Globus pallidus (tissue), 1 donor: ENCODE measurements around the gene LGALS7.
A peak's percentile ranks its signal among the peaks of the same experiment; 100 is the strongest.
"Not testable (repeated sequence)": the region's sequence is repeated elsewhere in the genome, so short reads cannot be mapped to it uniquely, and the experiment has no call there.

Experiments used
- DNase-seq: peaks from one replicate; pipeline ENCODE4 v3.0.0-alpha.2; 2015; ENCODE audit warnings: low spot score

LGALS7 gene

DNA sequence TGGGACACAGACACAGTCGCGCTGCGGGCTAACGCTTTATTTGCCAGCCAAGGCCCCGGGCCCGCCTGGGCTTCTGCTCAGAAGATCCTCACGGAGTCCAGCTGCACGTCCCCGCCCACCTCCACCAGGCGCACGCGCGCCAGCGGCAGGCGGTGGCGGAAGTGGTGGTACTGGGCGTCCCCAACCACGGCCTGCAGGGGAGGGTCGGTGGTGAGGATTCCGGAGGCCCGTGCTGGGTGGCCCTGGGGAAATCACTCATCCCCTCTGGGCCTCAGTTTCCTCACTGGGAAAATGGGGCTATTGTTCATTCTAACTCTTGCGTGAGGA lies 2.4 kb downstream of the LGALS7 start:
- not testable (repeated sequence) for DNase-seq

DNA sequence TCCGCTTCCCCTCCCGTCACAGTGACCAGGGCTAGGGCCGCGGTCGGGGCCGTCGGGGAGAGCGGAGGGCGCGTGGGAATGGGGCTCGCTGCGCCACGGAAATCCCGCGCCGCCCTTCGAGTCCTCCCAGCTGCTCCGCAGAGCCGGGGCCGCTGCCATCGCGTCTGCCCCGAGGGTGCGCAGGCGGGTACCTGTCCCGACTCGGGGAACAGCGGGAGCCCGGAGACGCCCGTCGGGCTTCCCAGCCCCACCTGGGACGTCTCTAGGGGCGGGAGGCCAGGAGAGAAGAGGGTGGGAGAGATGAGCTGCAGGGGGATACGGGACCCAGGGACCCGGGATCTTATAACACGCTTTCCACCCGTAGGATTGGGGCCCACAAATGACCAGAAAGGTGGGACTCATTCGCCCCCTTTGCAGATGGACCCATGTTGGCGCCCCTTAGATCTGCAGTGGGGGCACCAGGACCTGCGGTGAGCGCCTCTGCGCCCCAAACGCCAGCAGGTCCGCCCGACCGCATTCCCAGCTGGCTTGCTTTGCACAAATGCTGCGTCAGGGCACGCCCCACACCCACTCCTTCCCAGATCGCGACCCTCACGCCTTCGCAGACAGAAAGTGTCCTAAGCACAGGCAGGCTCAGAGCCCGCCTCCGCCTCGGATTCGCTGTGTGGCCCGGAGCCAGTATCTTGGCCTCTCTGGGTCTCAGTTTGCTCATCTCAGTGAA lies 2.9 kb downstream of the LGALS7 start:
- not testable (repeated sequence) for DNase-seq

DNA sequence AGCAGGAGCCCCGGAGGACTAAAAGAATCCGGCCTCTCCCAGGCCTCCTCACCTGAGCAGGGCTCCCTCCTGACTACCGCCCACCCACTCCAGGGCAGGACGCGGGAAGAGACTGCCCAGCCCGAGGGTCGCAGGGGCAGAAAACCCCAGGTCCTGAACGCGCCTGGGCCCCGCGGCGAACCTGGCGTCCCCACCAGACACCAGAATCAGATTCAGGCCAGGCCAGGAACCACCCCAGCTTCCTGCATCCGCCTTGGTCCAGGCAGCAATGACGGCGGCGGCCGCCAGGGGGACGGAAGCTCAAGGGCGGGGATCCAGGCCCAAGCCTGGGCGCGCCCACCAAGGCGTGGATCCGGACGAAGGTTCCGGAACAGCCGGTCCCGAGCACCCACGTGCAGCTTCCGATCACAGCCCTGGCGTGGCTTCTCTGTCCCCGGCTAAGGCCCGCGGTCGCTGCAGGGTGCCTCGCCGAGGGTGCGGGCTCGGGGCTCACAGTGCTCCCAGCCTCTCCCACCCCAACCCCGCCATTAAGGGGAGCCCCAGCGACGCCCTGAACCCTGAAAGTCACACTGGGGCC lies 3.6 kb downstream of the LGALS7 start:
- peak; percentile 45 for DNase-seq

DNA sequence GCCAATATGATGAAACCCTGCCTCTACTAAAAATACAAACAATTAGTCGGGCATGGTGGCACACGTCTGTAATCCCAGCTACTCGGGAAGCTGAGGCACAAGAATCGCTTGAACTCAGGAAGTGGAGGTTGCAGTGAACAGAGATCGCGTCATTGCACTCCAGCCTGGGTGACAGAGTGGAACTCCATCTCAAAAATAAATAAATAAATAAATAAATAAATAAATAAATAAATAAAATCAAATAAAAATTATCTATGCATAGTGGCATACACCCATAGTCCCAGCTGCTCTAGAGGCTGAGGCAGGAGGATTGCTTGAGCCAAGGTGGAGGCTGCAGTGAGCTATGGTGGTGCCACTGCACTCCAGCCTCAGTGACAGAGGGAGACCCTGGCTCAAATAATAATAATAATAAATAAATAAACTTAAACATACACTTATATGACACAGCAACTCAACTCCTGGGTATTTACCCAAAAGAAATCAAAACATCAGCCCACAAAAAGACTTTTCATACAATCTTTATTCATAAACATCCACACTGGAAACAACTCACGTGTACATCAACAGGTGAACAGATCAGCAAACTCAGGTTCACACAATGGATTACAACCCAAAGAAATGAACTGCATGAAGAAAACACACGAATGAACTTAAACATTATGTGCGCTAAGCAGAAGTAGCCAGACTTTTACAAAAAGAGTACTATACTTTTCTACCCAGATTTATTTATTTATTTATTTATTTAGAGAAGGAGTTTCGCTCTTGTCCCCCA lies 6.9 kb downstream of the LGALS7 start:
- no peak for DNase-seq

DNA sequence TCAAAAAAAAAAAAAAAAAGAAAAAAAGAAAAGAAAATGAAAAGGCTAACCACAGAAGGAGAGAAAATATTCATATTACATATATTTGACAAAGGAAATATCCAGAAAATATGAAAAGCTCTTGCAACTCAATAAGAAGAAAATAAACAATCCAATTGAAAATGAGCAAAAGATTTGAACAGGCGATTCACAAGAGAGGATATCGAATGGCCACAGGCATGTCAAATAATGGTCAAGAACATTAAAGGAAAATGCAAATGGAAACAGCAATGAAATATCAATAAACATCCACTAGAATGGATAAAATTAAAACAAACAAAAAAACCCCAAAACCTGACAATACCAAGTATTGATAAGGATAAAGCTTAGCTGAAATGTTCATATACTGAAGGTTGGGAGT lies 8.1 kb downstream of the LGALS7 start:
- no peak for DNase-seq

DNA sequence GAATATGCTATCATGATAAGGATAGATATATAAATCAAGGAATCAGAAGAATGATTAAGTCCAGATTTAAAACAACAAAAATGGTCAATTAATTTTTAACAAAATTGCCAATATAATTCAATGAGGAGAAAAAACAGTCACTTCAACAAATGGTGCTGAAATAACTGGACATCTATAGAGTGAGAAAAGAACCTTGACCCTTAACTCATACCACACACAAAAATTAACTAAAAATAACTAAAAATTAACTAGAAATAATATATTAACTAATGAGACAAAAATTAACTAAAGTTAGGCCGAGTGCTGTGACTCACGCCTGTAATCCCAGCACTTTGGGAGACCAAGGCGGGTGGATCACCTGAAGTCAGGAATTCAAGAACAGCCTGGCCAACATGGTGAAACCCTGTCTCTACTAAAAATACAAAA lies 9.5 kb downstream of the LGALS7 start:
- no peak for DNase-seq

DNA sequence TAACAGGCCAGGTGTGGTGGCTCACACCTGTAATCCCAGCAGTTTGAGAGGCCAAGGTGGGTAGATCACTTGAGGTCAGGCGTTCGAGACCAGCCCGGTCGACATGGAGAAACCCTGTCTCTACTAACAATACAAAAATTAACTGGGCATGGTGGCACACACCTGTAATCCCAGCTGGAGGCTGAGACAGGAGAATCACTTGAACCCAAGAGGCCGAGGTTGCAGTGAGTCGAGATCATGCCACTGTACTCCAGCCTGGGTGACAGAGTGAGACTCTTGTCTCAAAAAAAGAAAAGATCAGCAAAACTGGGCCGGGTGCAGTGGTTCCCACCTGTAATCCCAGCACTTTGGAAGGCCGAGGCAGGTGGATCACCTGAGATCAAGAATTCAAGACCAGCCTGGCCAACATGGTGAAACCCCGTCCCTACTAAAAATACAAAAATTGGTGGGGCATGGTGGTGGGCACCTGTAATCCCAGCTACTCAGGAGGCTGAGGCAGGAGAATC lies 11.4 kb downstream of the LGALS7 start:
- not testable (repeated sequence) for DNase-seq

DNA sequence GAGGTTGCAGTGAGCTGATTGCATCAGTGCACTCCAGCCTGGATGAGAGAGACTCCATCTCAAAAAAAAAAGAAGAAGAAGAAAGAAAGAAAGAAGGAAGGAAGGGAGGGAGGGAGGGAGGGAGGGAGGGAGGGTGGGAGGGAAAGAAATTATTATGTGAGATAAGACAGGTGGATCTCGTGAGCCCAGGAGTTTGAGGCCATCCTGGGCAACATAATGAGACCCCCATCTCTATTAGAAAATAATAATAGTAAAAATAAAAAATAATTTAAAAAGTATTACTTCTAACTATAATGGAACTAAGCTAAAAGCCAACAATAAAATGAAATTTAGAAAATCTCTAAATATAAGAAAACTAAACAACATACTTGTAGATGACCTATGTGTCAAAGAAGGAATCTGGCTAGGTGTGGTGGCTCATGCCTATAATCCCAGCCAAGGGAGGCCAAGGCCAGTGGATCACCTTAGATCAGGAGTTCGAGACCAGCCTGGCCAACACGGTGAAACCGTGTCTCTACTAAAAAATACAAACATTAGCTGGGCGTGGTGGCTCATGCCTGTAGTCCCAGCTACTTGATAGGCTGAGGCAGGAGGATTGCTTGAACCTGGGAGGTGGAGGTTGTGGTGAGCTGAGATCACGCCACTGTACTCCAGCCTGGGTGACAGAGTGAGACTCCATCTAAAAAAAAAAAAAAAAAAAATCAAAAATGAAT lies 12.4 kb downstream of the LGALS7 start:
- not testable (repeated sequence) for DNase-seq

DNA sequence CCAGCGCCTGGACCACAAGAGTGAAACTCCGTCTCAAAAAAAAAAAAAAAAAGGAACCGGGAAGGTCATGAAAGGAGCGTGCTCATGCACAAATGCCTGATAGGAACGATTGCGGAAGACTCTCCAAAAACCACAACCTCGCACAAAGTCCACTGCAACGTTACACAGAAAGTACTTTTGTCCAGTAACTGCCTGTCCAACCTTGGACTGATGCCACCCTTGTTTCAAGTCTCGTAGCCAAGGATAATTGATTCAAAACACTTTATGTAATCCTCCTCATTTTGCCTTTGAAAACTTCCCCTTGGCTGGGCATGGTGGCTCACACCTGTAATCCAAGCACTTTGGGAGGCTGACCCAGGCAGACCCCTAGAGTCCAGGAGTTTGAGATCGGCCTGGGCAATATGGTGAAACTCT lies 13.7 kb downstream of the LGALS7 start:
- no peak for DNase-seq

DNA sequence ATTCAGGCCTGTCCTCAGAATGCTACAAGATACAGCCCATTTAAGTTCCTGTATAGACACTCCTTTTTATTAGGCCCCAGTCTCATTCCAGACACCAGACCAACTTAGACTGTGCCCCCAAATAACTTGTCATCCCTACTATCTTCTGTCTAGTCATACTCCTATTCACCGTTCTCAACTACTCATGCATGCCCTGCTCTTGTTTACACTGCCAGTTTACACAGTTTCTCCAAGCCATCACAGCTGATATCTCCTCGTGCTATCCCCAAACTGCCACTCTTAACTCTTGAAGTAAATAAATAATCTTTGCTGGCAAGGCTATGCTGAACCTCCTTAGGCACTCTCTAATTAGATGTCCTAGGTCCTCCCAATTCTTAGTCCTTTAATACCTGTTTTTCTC lies 19.1 kb downstream of the LGALS7 start:
- not testable (repeated sequence) for DNase-seq

DNA sequence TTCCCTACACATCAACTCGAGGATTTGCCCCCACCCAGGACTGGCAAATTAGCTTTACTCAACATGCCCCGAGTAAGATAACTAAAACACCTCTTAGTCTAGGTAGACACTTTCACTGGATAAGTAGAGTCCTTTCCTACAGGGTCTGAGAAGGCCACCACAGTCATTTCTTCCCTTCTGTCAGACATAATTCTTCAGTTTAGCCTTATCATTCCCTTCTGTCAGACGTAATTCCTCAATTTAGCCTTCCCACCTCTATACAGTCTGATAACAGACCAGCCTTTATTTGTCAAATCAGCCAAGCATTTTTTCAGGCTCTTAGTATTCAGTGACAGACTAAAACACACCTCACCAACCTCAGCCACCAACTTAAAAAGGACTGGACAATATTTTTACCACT lies 19.5 kb downstream of the LGALS7 start:
- not testable (repeated sequence) for DNase-seq

DNA sequence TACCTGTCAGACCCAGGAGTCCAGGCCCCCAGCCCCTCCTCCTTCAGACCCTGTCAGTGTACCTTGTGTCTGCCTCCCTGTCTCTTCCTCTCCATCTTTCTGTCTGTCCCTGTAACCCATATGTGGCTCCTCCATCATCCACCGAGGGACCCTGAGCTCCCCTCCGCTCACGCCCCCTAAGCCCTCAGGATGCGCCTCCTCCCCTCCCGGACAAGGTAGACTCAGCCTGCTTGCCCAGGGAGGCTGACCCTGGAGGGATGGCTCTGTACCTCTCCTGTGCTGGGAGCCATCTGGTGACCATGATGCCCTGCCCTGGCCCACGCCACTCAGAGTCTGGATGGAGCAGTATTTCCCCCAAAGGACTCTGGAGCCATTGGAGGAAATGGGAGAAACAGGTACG lies 28.0 kb downstream of the LGALS7 start:
- DNase-seq, result no peak

DNA sequence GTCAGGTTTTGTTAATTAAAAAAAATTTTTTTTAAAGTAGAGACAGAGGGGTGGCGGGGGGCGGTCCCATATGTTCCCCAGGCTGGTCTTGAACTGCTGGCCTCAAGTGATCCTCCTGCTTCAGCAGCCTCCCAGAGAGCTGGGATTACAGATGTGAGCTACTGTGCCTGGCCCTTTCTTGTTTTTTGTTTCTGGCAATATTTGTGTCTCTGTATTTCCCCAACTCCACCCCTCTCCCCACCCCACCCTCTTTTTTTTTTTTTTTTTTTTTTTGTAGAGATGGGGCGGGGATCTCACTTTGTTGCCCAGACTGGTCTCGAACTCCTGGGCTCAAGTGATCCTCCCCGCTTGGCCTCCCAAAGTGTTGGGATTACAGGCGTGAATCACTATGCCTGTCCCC lies 28.4 kb downstream of the LGALS7 start:
- no peak for DNase-seq

DNA sequence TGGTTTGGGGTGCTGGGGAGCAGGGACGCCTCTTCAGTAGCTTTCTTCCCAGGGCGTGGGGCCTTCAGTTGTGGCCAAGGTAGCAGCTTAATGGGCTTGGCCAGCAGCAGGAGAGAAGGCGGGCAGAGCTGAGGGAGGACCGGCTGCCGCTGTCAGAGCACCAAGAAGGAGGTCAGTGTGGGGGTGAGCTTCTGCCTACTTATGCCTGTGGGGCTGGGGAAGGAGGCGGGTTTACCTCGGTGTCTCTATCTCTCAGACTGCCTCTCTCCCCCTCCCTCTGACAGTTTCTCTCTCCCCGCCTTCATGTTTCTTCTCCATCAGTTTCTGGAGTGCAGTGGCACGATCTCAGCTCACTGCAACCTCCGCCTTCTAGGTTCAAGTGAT lies 29.0 kb downstream of the LGALS7 start, which contains the start of gene CAPN12:
Gene CAPN12, minus strand, starts transcription at position 177 of the 384 bp plus-strand sequence. CDS start 309 bp downstream, outside the sequence.
- no peak for DNase-seq

DNA sequence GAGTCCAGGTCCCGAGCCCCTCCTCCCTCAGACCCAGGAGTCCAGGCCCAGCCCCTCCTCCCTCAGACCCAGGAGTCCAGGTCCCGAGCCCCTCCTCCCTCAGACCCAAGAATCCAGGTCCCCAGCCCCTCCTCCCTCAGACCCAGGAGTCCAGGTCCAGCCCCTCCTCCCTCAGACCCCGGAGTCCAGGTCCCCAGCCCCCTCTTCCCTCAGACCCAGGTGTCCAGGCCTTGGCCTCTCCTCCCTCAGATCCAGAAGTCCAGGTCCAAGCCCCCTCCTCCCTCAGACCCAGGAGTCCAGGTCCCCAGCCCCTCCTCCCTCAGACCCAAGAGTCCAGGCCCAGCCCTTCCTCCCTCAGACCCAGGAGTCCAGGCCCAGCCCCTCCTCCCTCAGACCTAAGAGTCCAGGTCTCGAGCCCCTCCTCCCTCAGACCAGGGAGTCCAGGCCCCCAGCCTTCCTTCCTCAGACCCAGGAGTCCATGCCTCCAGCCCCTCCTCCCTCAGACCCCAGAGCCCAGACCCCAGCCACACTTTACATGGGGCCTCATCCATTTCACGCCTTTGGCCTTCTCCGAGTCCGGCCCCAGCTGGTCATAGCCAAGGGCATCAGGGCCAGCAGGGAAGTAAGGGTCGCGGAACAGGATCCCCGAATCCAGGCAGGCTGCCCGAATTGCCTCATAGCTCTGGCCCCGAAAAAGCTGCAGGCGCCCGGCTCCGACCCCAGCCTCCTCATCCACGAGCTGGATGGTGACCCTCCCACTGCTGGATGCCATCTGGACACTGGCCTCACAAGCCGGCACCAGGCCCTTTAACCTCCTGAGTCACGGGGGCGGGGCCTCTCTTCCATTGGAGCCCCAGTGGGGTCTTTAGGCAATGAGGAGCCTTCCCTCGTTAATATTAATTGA lies 29.7 kb downstream of the LGALS7 start:
- DNase-seq, result no peak

DNA sequence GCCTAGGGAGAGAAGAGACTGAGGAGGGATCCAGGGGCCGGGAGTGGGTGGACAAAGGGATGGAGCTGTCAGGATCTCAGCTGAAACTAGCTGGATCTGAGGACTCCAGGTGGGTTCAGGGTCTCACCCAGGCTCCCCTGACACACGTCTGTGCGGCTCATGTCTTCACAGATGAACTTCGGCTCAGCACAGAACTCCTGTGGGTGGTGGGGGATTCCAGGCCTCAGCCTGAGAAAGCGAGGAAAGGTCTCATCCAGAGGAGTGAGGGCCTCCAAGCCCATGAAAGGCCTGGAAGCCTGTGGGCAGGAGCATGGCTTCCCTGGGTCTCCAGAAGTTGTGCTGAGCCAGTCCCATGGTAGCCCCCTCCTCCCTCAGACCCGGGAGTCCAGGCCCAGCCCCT lies 30.4 kb downstream of the LGALS7 start:
- no peak for DNase-seq

DNA sequence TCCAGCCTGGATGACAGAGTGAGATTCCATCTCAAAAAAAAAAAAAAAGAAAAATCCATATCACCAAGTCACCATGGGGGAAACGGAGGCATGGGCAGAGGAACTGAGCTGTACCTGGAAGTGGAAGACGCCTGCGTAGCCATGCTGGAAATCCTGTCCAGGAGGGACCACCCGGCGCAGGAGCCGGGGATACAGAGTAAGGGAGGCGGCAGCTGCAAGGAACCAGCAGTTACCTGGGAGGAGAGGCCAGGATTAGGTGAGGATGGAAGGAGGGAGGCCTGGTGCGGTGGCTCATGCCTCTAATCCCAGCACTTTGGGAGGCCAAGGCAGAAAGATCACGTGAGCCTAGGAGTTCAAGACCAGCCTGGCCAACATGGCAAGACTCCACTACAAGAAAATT lies 31.0 kb downstream of the LGALS7 start:
- no peak for DNase-seq

DNA sequence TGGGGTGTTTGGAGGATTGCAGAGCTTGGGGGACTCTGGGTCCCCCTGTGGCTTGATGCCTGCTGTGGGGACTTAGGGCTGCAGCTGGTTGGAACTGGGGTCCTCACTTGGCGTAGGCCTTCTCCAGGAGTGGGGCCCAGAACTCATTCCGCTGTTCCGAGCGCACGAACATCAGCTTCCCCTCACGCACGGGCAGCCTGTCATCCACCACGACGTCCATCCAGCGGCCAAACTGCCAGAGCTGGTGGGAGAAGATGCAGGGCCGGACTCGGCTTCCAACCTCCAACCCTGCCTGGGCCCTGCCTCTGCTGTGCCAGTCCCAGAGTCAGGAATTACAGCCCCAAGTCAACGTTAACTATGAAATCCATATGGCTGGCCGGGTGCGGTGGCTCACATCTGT lies 31.6 kb downstream of the LGALS7 start:
- DNase-seq, result no peak

DNA sequence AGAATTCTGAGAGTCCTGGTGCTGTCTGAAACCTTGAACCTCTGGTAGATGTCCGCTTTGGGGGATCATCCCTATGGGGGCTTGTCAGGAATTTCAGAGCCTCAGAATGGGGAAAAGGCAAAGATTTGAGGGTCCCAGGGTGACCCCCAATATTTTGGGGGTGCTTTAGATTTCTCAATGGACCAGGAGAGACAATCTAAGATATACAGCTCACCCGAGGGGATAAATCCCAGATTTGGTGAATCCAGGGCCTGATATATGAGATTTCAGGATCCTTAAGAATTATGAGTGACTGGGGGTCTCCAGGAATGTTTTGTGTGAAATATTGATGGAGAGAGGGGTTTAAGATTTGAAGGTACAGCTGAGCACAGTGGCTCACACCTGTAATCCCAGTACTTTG lies 32.4 kb downstream of the LGALS7 start:
- DNase-seq, result no peak

DNA sequence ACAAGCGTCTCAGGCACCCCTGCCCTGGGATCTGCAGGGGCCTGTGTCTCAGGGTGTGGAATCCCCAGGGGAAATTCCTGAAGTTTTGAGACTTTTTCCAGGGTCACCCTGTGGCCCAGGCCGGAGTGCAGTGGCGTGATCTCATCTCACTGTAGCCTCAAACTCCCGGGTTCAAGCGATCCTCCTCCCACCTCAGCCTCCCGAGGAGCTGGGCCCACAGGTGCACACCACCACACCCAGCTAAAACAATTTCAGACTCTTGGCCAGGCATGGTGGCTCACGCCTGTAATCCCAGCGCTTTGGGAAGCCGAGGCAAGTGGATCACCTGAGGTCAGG lies 33.1 kb downstream of the LGALS7 start:
- DNase-seq, result no peak

DNA sequence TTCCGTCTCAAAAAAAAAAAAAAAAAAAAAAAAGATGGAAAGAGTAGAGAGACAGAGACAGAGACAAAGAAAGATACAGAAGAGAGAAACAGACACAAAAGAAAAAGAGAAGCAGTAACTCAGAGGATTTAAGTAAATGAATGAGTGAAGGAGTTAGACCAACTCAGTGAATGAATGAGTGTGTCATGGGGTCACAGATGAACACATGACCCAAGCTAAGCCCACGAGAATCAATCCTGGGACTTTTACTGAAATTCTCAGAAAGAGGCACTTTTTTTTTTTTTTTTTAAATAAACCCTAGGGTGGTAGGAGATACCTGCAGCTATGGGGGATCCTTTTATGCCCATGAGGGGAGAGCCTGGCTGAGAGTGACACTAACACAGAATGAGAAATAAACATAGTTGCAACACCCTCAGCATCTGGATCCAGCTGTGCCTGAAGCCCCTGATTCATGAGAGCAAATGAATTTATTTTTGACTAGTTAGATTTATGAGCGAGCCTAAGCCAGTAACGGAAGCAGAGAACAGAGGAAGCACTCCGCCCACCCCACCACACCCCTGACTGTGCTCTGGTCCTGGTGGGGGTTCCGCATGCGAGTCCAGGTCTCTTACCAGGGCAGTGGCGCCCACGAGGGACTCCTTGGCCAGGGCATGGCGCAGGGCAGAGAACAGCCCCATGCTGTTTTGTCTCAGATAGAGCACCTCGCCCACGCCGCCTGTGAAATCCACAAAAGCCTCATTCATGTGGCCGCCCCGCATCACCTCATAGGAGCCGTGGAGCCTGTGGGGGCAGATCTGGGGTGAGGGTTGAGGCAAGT lies 33.7 kb downstream of the LGALS7 start:
- no peak for DNase-seq
